Measurements from ENCODE around the gene NID2. TPM values are rescaled to one million over a fixed set of nuclear protein-coding genes. Genes with fewer than 3 reads are reported as not detected.

The NID2 gene
- total and polyA plus RNA-seq, 9 of the 15 experiments (the other 6 are each of a cell fraction or from before 2014, with no cell fraction given) = 0.04 to 0.45 (median 0.16) TPM; not detected in 3

- no peaks in the 10 kb centered on the region for H3K4me1 ChIP-seq (replicated peaks in 1 of 2; ENCODE audit: control insufficient read depth in 2 of 2, insufficient read depth in 2 of 2, low read length in 2 of 2)
- no peak for FAIRE-seq
- intact Hi-C loops (cut with micrococcal nuclease) = no loop called here
- in situ Hi-C loops (cut with MboI) = no loop called here
- WGBS (ENCODE audit: insufficient coverage, low coverage, missing lambda C conversion rate) = 0% methylated on average over 4 of the region's 4 CpGs
- no peaks in the 10 kb centered on the region for H3K9me1 ChIP-seq (ENCODE audit: control insufficient read depth, insufficient read depth, low read length)
- no peaks in the 10 kb centered on the region for H3K36me3 ChIP-seq (ENCODE audit: control insufficient read depth, insufficient read depth, low read length)
- no peaks in the 10 kb centered on the region for H3K27me3 ChIP-seq (ENCODE audit: control insufficient read depth in 2 of 2, insufficient read depth in 2 of 2, low read length in 2 of 2)
- no peak for ATAC-seq
- no peak overlapping the region for H3K4me2 ChIP-seq (ENCODE audit: insufficient read depth, low read length)
- no peak overlapping the region for H3K4me3 ChIP-seq
- no TSS peak for BruUV-seq (replicated peaks)
- no peak overlapping the region for H2AFZ ChIP-seq (ENCODE audit: low read depth, low read length)
- no peak overlapping the region for H3K27ac ChIP-seq (ENCODE audit: extremely low read depth, low read depth, low read length)
- no peaks in the 10 kb centered on the region for H3K79me2 ChIP-seq (ENCODE audit: control insufficient read depth, insufficient read depth, low read length)
- ChIA-PET POLR2A (no interaction called here), CTCF (ENCODE audit: low intra/inter-chr PET ratio) (no interaction called here)
- no peak overlapping the region for H3K9ac ChIP-seq (ENCODE audit: insufficient read depth in 1 of 2, low read depth in 2 of 2, low read length in 2 of 2)
- no peaks in the 10 kb centered on the region for H3K9me3 ChIP-seq (replicated peaks; ENCODE audit: control insufficient read depth, insufficient read depth, low read depth, low read length)
- no peaks in the 10 kb centered on the region for H4K20me1 ChIP-seq (replicated peaks; ENCODE audit: control insufficient read depth, insufficient read depth, low read length)
- DNase-seq (ENCODE audit: extremely low read depth in 1 of 4, low spot score in 3 of 4) = no peak
- TF ChIP-seq CTCFL (IDR thresholded peaks at IDR 0.05; ENCODE audit: borderline replicate concordance, insufficient read depth, low read depth, low read length, poor library complexity, severe bottlenecking) (no peak), ZFP36 (IDR thresholded peaks at IDR 0.05; ENCODE audit: low read depth, low read length, partially characterized antibody) (no peak), MAFF (IDR thresholded peaks at IDR 0.05; ENCODE audit: low read length) (0 out of 2 replicates have a peak, but pooled peaks have one; percentile 13), NFE2L1 (tag; IDR thresholded peaks at IDR 0.05; ENCODE audit: borderline replicate concordance, low read depth) (no peak), ZNF318 (IDR thresholded peaks at IDR 0.05; ENCODE audit: borderline replicate concordance in 1 of 2, low read depth in 1 of 2) (no peak), SUPT5H (IDR thresholded peaks at IDR 0.05) (no peak), MAFG (tag; conservative IDR thresholded peaks at IDR 0.05) (0 out of 2 replicates have a peak, but pooled peaks have one; percentile 10)
- TF ChIP-seq, protein P1, sequence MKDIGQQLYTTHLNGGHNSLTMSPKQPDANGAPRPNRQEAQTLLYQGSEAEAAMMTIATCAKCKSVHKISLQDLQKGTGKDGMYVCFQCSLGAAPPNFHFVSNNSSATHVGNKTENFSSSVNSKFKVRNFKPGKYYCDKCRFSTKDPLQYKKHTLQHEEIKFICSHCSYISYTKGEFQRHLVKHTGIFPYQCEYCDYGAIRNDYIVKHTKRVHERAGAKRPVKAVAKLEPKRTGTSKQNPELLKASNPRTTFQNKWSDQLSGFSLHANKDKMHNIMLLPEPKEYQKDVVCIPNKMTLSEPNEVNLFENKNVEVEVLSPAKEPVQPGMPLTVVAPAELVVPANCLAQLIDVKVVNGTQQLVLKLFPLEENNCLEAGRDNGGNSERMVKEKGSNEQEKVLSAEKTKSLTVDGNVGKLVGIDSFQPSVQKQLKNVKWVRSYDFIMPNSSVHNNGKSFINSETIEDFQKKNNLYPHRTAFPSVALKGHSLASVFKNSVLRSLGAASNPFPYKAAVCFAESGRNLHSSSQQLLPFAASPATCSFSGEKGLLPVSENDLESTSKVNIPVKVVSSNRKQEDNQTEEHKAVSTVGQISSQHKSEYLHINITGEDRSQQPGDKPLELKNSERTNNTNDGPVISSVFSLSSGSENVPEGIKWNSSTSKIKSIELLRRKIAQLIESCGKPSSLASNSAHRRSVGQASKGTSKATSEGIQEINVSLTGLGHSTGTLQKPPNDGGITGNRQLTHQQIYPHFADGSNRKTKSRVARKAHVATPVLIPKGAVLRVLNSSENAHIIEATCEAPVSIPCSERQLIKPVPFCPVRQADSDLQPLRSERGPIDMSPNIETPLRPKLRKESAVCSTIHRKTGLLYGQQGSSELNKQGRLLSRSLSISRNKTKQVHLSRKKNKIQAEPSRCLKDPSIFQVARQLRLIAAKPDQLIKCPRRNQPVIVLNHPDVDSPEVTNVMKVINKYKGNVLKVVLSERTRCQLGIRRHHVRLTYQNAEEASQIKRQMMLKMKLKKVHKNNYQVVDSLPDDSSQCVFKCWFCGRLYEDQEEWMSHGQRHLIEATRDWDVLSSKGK (CRISPR knock-in tag; IDR thresholded peaks at IDR 0.05) = no peak
Observed at GRCh38 chr14:52095794-52096193, 26.9 kb upstream of the NID2 start.

Measured in K562 (cell line).